ENCODE data around the gene ATG9B.

DNA sequence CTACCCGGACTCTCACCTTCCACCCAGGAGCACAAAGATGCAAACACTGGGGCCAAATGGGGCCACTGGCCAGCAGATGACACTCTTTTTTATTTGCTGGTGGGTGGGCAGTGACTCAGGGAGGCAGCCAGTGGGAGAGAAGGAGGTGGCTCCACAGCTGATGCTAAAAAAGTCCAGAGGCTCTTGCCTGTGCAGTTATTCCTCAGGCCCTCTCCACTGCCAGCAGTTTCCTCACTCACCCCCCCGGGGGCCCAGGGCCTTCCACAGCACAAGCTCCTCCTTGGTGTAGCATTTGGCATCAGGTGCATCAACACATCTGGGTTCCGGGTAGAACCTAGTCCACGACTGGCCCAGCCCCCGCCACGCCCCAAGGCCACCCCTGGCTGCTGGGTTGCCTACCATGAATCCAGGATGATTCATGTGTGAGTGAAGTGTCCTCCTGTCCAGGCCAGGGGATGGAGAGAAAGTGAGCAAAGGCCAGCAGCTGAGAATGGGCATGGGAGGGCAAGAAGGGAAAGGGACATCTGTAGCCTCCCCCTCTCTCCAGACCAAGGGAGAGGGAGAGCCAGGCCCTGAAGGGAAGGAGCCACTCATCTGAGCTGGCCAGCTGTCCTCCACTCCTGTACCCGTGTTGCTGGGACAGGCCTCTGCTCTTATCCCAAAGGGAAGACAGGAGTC is 44.4 kb downstream of the ATG9B start:
- TF ChIP-seq ZNF561 (tag by site-specific recombination; IDR thresholded peaks at IDR 0.05; ENCODE audit: borderline replicate concordance), result no peak
- TF ChIP-seq, protein P1, sequence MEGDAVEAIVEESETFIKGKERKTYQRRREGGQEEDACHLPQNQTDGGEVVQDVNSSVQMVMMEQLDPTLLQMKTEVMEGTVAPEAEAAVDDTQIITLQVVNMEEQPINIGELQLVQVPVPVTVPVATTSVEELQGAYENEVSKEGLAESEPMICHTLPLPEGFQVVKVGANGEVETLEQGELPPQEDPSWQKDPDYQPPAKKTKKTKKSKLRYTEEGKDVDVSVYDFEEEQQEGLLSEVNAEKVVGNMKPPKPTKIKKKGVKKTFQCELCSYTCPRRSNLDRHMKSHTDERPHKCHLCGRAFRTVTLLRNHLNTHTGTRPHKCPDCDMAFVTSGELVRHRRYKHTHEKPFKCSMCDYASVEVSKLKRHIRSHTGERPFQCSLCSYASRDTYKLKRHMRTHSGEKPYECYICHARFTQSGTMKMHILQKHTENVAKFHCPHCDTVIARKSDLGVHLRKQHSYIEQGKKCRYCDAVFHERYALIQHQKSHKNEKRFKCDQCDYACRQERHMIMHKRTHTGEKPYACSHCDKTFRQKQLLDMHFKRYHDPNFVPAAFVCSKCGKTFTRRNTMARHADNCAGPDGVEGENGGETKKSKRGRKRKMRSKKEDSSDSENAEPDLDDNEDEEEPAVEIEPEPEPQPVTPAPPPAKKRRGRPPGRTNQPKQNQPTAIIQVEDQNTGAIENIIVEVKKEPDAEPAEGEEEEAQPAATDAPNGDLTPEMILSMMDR (tag by site-specific recombination; IDR thresholded peaks at IDR 0.05), result no peak
- no peak for TF ChIP-seq TCF7L2 (IDR thresholded peaks at IDR 0.05; ENCODE audit: borderline replicate concordance, low read depth, low read length)
- no peak for TF ChIP-seq ZNF416 (tag by site-specific recombination; IDR thresholded peaks at IDR 0.05)
- no peak for TF ChIP-seq YY1 (tag by site-specific recombination; IDR thresholded peaks at IDR 0.05)
- TF ChIP-seq, protein P2, sequence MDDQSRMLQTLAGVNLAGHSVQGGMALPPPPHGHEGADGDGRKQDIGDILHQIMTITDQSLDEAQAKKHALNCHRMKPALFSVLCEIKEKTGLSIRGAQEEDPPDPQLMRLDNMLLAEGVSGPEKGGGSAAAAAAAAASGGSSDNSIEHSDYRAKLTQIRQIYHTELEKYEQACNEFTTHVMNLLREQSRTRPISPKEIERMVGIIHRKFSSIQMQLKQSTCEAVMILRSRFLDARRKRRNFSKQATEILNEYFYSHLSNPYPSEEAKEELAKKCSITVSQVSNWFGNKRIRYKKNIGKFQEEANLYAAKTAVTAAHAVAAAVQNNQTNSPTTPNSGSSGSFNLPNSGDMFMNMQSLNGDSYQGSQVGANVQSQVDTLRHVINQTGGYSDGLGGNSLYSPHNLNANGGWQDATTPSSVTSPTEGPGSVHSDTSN (CRISPR knock-in tag; IDR thresholded peaks at IDR 0.05), result no peak
- TF ChIP-seq, protein P3, sequence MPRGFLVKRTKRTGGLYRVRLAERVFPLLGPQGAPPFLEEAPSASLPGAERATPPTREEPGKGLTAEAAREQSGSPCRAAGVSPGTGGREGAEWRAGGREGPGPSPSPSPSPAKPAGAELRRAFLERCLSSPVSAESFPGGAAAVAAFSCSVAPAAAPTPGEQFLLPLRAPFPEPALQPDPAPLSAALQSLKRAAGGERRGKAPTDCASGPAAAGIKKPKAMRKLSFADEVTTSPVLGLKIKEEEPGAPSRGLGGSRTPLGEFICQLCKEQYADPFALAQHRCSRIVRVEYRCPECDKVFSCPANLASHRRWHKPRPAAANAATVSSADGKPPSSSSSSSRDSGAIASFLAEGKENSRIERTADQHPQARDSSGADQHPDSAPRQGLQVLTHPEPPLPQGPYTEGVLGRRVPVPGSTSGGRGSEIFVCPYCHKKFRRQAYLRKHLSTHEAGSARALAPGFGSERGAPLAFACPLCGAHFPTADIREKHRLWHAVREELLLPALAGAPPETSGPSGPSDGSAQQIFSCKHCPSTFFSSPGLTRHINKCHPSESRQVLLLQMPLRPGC (tag by site-specific recombination; IDR thresholded peaks at IDR 0.05), result no peak

Data from HEK293 (cell line).